A172 (cell line): ENCODE results near the gene ZNF846. TPM values are rescaled to one million over a fixed set of nuclear protein-coding genes. Genes with fewer than 3 reads are reported as not detected.
"Not testable (repeated sequence)": the region's sequence is repeated elsewhere in the genome, so short reads cannot be mapped to it uniquely, and the experiment has no call there.

ENCODE experiments used
- DNase-seq: peaks from one replicate; pipeline ENCODE4 v3.0.0-alpha.2; 2015; ENCODE audit warnings: low spot score
- total RNA-seq: library from RNA; depleted of rRNA; stranded (reverse); fragments of >200 nt; shearing (Covaris generic); gene quantifications from 2 replicates; pipeline ENCODE4 v1.2.3, GENCODE V29; 2014; rRNA removed

Gene ZNF846
- 1.2 and 3.8 TPM in 2 replicates for total RNA-seq

- peak; percentile 88 for DNase-seq
These were observed at the start of gene ZNF846 for GRCh38 chr19:9768175-9769112. ZNF846 (minus strand) TSS chr19:9768738; CDS start chr19:9764950, 3,788 bp downstream.

- no peak for DNase-seq
These were observed 49.7 kb upstream of the ZNF846 start for GRCh38 chr19:9818175-9818733.

GRCh38 chr19:9811139-9811538 is 42.6 kb upstream of the ZNF846 start:
- DNase-seq, result no peak

- no peak for DNase-seq
These were observed 40.6 kb upstream of the ZNF846 start for GRCh38 chr19:9808855-9809824.

- no peak for DNase-seq
These were observed 38.3 kb upstream of the ZNF846 start for GRCh38 chr19:9806803-9807202.

GRCh38 chr19:9801976-9802375 is 33.4 kb upstream of the ZNF846 start:
- no peak for DNase-seq

GRCh38 chr19:9799162-9799561 is 30.6 kb upstream of the ZNF846 start:
- no peak for DNase-seq

- DNase-seq, result no peak
These were observed 29.3 kb upstream of the ZNF846 start for GRCh38 chr19:9797871-9798270.

GRCh38 chr19:9796113-9796773 is 27.7 kb upstream of the ZNF846 start:
- DNase-seq, result peak; percentile 95

GRCh38 chr19:9793071-9793591 is 24.6 kb upstream of the ZNF846 start:
- DNase-seq, result no peak

- DNase-seq, result peak; percentile 63
These were observed 23.9 kb upstream of the ZNF846 start for GRCh38 chr19:9792206-9793070.

GRCh38 chr19:9791552-9792205 is 23.1 kb upstream of the ZNF846 start:
- DNase-seq, result peak; percentile 78

GRCh38 chr19:9791073-9791367 is 22.5 kb upstream of the ZNF846 start:
- not testable (repeated sequence) for DNase-seq

- DNase-seq, result not testable (repeated sequence)
These were observed 21.0 kb upstream of the ZNF846 start for GRCh38 chr19:9789579-9789978.

GRCh38 chr19:9789066-9789465 is 20.5 kb upstream of the ZNF846 start:
- DNase-seq, result no peak

- DNase-seq, result not testable (repeated sequence)
These were observed 20.1 kb upstream of the ZNF846 start for GRCh38 chr19:9788604-9789003.

GRCh38 chr19:9786819-9787218 is 18.3 kb upstream of the ZNF846 start:
- DNase-seq, result no peak

GRCh38 chr19:9786342-9786741 is 17.8 kb upstream of the ZNF846 start:
- DNase-seq, result no peak
